ENCODE measurements around the gene ARHGAP35.
A peak's percentile ranks its signal among the peaks of the same experiment; 100 is the strongest.

Gene ARHGAP35

DNA sequence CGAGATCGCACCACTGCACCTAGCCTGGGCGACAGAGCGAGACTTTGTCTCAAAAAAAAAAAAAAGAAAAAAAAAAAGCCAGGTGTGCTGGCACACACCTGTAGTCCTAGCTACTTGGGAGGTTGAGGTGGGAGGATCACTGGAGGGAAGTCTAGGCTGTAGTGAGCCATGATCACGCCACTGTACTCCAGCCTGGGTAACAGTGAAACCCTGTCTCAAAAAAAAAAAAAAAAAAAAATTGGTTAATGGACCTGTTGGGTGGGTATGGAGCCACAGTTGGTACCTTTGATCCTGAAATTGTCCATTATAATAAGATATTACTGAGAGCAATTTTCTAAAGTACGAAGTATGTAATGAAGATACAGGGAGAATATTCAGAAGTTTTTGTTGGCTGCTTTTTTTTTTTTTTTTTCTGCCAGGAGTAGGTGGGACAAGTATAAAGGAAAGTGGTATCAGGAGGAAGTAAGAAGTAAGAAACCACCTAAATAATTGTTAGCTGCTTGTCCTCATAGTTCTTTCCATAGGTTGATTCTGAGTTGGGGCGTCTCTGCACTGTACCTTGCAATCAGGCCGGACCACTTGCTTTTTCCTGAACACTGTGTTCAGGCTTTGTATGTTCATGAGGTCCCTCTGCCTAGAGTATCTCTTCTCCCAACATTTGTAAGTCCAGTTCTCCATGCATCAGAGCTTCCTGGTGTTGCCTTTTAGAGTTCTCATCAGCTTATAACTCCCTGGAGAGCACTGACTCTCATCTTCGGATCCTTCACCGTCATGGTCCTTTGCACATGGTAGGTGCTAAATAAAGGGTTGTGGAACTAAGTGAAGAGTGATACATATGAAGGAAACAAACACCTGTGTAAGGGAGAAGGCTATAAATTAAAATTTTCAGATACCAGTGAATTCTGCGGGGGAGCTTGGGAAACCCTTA is 31.7 kb downstream of the ARHGAP35 start:
- TF ChIP-seq, protein P1, sequence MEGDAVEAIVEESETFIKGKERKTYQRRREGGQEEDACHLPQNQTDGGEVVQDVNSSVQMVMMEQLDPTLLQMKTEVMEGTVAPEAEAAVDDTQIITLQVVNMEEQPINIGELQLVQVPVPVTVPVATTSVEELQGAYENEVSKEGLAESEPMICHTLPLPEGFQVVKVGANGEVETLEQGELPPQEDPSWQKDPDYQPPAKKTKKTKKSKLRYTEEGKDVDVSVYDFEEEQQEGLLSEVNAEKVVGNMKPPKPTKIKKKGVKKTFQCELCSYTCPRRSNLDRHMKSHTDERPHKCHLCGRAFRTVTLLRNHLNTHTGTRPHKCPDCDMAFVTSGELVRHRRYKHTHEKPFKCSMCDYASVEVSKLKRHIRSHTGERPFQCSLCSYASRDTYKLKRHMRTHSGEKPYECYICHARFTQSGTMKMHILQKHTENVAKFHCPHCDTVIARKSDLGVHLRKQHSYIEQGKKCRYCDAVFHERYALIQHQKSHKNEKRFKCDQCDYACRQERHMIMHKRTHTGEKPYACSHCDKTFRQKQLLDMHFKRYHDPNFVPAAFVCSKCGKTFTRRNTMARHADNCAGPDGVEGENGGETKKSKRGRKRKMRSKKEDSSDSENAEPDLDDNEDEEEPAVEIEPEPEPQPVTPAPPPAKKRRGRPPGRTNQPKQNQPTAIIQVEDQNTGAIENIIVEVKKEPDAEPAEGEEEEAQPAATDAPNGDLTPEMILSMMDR (IDR thresholded peaks at IDR 0.05; ENCODE audit: control insufficient read depth, insufficient read depth, low read depth, low read length, missing control alignments), result no peak
- no peak for DNase-seq (ENCODE audit: low read depth)
- H3K4me3 ChIP-seq (ENCODE audit: control insufficient read depth, low read depth, low read length), result no peak overlapping the region

DNA sequence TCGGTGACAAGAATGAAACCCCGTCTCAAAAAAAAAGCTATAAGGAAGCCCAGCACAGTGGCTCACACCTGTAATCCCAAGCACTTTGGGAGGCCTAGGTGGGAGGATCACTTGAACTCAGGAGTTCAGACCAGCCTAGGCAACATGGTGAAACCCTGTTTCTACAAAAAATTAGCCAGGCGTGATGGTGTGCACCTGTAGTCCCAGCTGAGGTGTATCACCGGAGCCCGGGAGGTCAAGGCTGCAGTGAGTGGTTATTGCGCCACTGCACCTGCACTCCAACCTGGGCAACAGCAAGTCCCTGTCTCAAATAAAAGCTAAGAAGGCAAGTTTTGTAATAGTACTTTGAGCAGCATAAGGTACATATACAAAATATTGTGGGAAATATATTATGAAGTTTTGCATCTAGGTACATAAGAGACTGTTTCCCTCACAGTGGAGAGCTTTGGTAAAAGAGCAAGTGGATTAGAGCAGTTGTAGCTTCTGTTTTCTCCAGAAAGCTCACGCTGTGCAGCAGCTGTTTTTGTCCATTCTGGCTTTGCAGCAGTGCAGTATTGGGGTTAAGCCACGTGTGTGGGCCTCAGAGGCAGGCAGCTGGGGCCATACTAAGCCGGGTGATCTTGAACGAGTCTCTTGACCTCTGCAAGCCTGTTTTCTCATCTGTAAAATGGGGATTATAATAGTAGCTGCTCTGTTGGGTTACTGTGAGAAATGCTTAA is 35.4 kb downstream of the ARHGAP35 start:
- DNase-seq (ENCODE audit: low read depth), result no peak
- TF ChIP-seq, protein P1 (IDR thresholded peaks at IDR 0.05; ENCODE audit: control insufficient read depth, insufficient read depth, low read depth, low read length, missing control alignments), result no peak
- no peak overlapping the region for H3K4me3 ChIP-seq (ENCODE audit: control insufficient read depth, low read depth, low read length)

DNA sequence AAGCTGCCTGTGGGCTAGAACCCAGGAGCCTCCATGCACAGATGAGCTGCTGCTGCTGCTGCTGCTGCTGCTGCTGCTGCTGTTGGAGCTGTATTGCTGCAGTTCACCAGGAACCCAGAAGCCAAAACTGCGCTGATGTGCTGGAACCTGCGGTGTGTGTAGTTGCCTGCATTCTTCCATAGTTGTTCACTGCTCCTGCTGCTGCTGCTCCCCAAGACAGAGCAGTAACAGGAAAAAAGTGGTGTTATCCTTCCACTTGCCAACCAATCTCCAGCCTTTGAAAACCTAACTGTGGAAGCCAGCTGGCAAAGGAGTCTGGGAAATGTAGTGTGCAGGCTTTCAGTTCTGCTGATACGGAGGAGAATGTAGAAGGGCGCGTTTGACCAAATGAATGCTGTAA is 37.9 kb downstream of the ARHGAP35 start:
- H3K4me3 ChIP-seq (ENCODE audit: control insufficient read depth, low read depth, low read length), result no peak overlapping the region
- peak; percentile 62 for DNase-seq (ENCODE audit: low read depth)
- TF ChIP-seq, protein P1 (IDR thresholded peaks at IDR 0.05; ENCODE audit: control insufficient read depth, insufficient read depth, low read depth, low read length, missing control alignments), result no peak

DNA sequence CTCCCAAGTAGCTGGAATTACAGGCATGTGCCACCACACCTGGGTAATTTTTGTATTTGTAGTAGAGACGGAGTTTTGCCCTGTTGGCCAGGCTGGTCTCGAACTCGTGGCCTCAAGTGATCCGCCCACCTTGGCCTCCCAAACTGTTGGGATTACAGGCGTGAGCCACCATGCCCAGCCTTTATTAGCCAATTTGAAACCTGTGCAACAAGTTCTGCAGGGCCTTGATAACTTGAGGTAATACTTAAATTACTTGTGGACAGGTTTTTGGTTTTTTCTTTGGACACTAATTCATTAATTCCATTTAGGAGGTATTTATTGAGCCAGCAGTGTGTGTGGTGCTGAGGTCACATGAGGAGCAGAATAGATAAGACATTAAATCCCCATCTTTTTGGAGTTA is 39.5 kb downstream of the ARHGAP35 start:
- H3K4me3 ChIP-seq (ENCODE audit: control insufficient read depth, low read depth, low read length), result no peak overlapping the region
- TF ChIP-seq, protein P1 (IDR thresholded peaks at IDR 0.05; ENCODE audit: control insufficient read depth, insufficient read depth, low read depth, low read length, missing control alignments), result no peak
- no peak for DNase-seq (ENCODE audit: low read depth)

DNA sequence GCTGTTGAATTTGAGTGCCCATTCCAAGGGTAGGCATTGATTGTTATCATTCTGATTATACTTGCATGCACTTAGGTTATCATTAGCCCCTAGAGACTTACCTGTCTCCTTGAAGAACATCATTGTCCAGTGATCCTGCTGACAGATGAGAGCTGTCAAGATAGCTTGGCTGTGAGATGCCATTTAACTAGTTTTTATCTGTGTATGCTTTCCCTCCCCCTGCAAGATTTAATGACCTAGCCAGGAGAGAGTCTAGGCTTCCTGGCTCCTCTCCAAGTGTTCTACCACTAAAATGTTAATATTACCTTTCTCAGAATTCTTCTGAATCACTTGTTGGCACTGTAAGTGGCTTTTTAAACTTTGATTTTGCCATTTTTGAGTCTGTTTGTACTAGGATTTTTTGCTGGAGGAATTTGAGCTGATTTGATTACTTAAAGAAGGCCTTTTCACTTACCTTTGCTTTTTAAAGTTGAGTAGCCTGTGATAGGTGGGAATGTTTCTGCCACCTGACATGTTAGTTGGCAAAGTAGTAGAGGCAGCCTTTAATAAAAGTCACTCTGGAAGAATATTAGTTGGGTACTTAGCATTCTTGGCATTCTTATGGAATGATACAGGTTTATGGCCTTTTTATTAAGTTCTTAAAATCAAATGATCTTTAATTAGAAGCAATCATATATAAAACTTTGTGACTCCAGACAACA is 41.1 kb downstream of the ARHGAP35 start:
- TF ChIP-seq, protein P1 (IDR thresholded peaks at IDR 0.05; ENCODE audit: control insufficient read depth, insufficient read depth, low read depth, low read length, missing control alignments), result no peak
- H3K4me3 ChIP-seq (ENCODE audit: control insufficient read depth, low read depth, low read length), result no peak overlapping the region
- DNase-seq (ENCODE audit: low read depth), result no peak

DNA sequence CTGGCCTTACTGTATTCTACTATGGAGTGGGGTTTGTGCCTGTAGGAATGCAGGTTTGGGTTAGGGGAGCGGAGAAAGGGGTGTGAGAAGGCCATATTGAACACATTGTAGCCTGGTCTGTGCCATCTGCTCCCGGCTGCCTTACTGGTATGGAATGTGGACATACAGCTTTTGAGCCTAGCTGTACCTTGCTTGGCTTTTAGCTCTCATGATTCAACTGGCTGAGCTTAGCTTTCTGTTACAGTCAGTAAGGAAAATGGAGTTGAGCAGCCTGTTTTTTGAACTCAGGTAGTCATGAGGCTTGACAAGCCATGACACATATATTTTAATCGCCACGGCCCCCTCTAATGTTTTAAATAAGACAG is 41.6 kb downstream of the ARHGAP35 start:
- DNase-seq (ENCODE audit: low read depth), result no peak
- TF ChIP-seq, protein P1 (IDR thresholded peaks at IDR 0.05; ENCODE audit: control insufficient read depth, insufficient read depth, low read depth, low read length, missing control alignments), result no peak
- H3K4me3 ChIP-seq (ENCODE audit: control insufficient read depth, low read depth, low read length), result no peak overlapping the region
